Posterior vena cava (tissue), 2 donors: ENCODE measurements around the gene CROCC2. TPM values are rescaled to one million over a fixed set of nuclear protein-coding genes. Genes with fewer than 3 reads are reported as not detected.

Source experiments
- DNase-seq: peaks from one replicate; pipeline ENCODE4 v3.0.0-alpha.2; 2020; ENCODE audit warnings: low spot score
- intact Hi-C, 2 donors: fragments of 100-400 bp; cut with DNase I; formaldehyde crosslinking; loops; one replicate each; pipeline versions ENCODE4 v1.14.1 to v1.14.2; 2022 to 2023
- total RNA-seq, 2 donors: library from RNA; stranded (reverse); fragmentation: NEBNext Ultra II Directional; extraction: Animal tissue kit (Norgen Biotek cat#: 25700); gene quantifications; one replicate each; pipeline ENCODE4 v1.2.1, GENCODE V29; 2021
- donor health status: DM: yes; HTN: yes; CAD: no.
- donor health status: DM: yes; HTN: yes; CAD: no.

CROCC2 gene
- total RNA-seq, 2 donors from 2014 or later: 0.09 TPM; not detected in 1

DNA sequence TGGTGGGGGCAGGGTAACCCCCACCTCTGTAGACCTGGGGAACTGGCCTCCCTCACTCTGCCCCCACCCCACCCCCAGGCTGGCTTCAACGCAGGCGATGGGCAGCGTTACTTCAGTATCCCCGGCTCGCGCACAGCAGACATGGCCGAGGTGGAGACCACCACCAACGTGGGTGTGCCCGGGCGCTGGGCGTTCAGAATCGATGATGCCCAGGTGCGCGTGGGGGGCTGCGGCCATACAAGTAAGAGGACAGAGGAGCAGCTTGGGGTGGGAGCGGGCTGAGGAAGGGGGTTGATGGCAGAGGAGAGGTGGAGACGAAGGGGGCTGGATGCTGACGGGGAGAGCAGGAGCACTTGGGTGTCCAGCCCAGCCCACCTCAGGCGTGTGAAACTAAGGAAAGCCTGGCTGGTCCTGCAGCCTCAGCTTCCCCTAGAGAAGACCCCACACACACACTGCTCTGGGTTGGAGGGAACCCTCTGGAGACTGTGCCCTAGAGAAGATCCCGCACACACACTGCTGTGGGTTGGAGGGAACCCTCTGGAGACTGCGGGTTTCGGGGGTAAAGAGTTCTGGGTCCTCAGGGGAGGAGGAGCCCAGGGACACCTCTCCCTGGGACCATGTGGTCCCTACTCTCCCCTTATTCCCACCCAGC lies 128.5 kb downstream of the CROCC2 start:
- intact Hi-C loops: no loop called here

DNA sequence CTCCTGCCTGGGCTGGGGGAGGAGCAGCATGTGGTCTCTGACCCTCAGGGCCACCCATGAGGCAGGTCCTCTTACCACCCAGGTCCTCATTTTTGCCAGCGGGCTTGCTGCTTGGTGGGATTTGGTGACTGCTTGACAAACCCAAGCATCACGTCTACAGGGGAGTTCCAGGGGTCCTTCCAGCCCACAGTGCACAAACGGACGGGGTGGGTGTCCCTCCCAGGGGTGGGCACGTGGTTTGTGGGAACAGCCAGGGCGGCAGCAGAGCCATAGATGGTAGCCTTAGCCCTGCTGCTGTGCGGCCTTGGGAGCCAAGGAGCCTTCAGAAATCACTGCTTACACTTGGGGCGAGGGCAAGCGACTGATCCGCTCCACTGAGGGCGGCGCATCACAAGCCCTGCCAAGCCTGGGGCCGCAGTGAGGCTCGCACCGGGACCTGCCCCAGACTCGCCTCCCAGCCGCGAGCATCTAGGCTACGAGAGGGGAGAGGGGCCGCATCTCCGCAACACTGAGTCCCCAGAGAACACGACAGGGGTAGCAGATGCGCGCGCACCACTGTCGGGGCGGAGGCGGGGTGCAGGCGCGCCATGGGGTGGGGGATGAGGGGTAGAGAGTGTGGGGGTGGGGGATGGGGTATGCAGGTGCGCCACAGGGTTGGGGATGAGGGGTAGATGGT lies 129.1 kb downstream of the CROCC2 start:
- DNase-seq: peak; percentile 78
- intact Hi-C loops: no loop called here

More for the DNA sequence above, 128.5 kb downstream of the CROCC2 start:
- DNase-seq: no peak

DNA sequence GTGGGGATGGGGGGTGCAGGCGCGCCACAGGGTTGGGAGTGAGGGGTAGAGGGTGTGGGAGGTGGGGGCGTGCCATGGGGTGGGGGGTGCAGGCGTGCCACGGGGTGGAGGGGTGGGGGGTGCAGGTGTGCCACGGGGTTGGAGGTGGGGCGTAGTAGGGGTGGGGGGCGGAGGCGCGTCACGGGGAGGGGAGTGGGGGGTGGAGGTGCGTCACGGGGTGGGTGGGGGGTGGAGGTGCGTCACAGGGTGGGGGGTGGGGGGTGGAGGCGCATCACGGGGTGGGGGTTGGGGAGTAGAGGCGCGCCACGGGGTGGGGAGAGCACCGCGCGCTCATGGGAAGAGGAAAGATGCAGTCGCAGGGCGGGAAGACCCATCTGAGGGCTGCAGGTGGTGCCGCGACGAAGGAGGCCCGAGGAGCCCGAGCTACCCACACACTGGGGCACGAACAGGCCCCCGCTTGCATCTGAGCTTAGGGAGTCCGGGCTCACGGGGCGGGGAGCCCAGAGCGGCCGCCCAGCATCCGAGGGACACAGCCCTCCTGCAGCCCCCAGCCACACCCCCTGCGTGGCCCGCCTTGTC lies 129.8 kb downstream of the CROCC2 start:
- intact Hi-C loops: no loop called here
- no peak for DNase-seq

DNA sequence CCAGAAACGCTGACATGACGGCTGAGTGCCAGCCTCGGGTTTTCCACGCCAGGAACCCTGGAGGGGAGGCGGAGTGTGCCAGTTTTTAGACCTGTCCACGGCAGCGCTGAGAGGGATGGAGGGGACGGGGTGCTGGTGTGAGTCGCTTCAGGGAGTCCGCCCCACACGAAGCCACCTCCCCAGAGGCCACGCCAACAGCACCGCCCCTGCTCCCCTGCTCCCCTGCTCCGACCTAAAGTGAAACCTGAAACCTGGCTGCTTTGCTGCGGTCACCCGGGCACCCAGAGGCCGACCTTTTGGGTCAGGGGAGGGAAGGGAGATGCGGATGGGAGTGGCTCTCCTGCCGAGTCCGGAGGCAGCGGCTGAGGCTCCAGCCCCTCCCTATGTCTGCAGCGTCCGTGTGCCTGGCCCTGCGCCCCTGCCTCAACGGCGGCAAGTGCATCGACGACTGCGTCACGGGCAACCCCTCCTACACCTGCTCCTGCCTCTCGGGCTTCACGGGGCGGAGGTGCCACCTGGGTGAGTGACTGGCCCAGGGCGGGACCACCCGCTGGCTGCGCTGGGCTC lies 130.3 kb downstream of the CROCC2 start:
- no peak for DNase-seq
- intact Hi-C loops: no loop called here

DNA sequence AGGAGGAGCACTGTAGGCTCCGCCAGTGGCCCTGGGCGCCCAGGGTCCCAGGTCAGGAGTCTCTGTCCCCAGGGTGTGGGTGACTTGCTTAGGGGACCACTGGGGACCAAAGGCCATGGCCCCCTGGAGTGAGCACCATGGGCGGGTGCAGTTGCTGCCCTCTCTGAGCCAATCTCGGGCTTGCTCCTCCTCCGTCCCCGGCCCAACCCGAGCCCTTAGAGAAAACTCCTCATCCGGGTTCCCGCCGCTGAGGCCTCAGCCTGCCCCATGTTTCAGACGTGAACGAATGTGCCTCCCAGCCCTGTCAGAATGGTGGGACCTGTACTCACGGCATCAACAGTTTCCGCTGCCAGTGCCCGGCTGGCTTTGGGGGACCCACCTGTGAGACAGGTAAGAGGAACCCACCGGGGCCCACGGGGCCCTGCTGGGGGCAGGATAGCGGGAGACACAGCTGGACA lies 130.9 kb downstream of the CROCC2 start:
- no peak for DNase-seq

DNA sequence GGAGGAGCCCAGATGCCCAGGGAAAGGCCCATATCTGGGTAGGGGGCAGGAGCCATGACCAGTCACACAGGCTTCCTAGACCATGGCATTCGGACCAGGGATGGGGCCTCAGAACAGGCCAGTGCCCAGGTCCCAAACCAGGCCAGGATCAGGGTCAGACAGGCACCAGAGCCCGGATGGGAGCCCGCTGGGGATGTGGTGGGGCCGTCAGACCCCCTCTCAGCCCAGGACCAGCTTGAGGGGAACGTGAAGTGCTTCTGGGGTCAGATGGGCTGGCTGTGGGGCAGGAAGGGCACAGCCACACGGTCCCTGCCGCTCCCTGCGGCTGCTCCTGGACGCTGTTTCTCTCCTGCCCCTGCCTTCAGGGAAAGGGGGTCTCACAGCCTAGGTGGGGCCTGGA lies 131.4 kb downstream of the CROCC2 start:
- intact Hi-C loops: no loop called here
- DNase-seq: no peak

More for the DNA sequence above, 130.9 kb downstream of the CROCC2 start:
- intact Hi-C loops: no loop called here

DNA sequence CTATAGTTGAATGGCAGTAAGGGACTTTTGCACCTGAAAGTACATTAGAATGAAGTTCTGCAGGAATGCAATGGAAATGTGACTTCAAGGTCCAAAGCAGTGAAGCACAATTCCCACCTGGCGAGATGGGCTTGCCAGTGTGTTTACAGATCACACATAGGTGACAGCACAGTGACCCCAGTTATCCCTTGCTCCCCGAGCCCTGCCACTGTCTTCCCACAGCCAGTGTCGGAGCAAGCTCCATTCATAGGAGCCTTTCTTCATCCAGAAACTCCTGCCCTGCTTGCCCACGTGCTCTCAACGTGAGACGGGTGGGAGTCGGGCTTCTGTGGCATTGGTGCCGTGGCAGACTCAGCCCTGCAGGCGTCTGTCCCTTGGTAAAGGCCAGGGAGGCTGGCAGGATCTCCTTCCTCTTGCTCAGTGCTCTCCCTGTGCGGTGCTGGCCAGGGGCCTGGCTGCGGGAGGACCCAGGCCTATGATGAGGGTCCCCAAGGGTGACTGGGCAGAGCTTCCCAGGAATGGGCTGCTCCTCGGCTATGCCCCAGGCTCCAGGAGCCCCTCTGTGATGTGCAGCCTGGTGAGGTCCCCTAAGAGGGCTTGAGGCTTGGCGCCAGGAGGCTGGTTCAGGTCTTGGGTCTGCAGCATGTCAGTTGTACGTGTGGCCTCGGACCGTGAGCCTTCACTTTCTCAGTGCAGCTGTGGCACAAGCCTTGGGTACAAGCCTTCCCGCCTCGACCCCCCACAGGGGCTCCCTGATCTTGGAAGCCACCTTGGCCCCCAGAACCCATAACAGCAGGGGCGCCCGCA lies 132.4 kb downstream of the CROCC2 start:
- DNase-seq: no peak
- intact Hi-C loops: no loop called here

DNA sequence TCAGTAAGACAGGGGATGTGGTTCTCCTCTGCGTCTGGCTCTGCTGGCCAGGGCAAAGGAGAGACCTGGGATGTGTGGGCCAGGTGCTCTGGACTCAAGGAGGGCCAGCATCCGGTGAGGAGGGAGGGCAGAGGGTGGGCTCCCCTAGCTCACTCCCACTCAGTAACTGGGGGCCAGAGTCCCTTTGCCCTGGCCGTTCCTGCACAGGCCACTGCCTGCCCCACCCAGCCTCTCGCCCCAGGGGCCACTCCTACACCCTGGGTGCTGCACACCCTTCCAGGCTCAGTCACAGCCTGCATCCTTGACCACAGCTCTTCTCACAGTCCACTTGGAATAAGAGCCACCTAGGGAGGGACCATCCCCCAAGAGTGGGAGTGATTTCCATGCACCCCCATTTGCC lies 133.3 kb downstream of the CROCC2 start:
- intact Hi-C loops: no loop called here
- DNase-seq: no peak

DNA sequence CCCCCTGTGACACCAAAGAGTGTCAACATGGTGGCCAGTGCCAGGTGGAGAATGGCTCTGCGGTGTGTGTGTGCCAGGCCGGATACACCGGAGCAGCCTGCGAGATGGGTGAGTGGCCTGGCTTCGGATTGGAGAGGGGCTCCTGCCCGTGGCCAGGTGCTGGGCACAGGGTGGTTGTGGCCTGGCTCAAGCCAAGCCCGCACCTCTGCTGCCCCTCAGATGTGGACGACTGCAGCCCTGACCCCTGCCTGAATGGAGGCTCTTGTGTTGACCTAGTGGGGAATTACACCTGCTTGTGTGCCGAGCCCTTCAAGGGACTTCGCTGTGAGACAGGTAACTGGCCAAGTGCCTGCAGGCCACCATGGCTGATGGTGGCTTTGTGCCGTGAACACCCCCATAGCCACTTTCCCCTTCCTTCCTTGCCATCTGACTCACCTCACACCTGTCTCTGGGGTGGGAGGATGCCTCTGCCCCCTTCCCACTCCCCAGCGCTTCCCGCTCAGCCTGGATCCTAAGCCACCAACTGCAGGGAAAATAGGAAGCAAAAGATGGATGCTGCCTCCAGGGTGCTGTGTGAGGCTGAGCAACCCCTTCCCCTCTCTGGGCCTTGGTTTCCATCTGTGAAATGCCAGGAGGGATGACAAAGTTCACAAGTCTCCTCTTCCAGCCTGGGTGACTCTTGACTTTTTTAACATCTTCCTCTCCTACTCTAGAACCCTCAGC lies 134.1 kb downstream of the CROCC2 start:
- intact Hi-C loops: no loop called here
- DNase-seq: peak; percentile 68

DNA sequence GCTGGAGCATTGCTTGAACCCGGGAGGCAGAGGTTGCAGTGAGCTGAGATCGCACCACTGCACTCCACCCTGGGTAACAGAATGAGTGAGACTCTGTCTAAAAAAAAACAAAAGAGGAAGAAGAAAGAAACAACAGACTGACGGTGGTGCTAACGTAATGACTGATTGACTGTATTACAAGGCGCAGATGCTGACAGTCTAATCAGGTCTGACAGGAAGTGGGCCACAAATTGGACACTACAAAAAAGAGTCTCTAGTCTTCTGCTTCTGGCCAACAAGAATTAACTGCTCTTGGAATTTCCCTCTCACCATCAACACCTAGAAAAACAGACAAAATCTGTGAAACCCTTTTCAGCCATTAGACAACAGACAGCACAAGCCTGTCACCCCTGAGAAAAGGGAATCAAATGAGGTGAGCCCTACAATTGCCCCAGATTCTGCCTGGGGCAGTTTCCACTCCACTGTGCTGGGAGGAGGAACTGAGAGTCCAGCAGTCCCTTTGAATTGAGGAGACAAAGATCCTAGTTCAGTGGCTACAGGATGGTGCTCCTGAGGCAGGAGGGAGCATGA lies 135.5 kb downstream of the CROCC2 start:
- no peak for DNase-seq
- intact Hi-C loops: no loop called here

Other genes starting within 250 kb of the CROCC2 start
- under 1 TPM in 1 of 2 donors, not detected in 1; 0.19 TPM for gene AQP12B, start 223.5 kb upstream of the CROCC2 start, total RNA-seq
- gene AQP12A, start 214.5 kb upstream of the CROCC2 start, total RNA-seq: not detected
- under 1 TPM; 0.37 to 0.57 TPM for gene KIF1A, start 86.1 kb upstream of the CROCC2 start, total RNA-seq
- gene AGXT, start 37.5 kb upstream of the CROCC2 start, total RNA-seq: not detected
- gene MAB21L4, start 10.2 kb upstream of the CROCC2 start, total RNA-seq: not detected
- 10 to 100 TPM; 39.7 to 62.7 TPM for gene SNED1, start 92.3 kb downstream of the CROCC2 start, total RNA-seq
- gene MTERF4, start 196.0 kb downstream of the CROCC2 start, total RNA-seq: 10 to 100 TPM; 17.1 to 17.8 TPM
- gene PASK, start 243.1 kb downstream of the CROCC2 start, total RNA-seq: 1 to 10 TPM; 2.3 to 4.4 TPM
- 10 to 100 TPM; 49.3 to 53.0 TPM for gene PPP1R7, start 244.1 kb downstream of the CROCC2 start, total RNA-seq